Measurements from ENCODE around the gene LIPA.

Gene LIPA

DNA sequence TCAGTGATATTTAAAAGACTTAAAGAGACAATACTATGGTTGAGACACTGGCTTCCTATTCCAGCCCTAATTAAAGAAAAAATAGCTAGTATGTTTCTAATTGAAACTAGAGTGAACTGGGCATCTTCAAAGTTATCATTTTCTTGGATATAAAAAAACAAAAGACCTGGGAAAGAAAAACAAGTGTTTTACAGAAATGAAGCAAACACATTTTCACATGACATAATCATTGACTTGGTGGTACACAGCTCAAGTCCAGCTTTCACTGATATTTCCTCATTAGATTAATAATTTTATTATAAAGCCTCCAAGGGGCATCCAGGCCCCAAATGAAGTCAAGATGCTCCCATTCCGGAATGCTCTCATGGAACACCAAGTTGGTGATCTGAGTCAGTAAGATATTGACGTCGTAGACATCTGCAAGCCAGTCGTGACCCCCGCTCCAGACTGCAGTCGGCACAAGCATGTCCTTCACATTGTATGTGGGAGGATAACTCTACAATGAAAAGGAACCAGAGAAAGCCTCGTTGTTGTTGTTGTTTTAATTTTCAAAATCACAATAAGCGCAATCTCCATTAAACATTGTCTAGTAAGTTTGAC lies 36.9 kb downstream of the LIPA start:
- H3K27me3 ChIP-seq (ENCODE audit: control insufficient read depth in 1 of 2, insufficient read depth in 2 of 2, low read length in 2 of 2) = peaks cover 1 to 17% of the 10 kb centered on the region in 2 donors
- H3K4me3 ChIP-seq (ENCODE audit: low read depth in 1 of 2, low read length in 2 of 2) = no peak overlapping the region
- peaks cover 5 to 6% of the 10 kb centered on the region in 2 donors for H3K4me1 ChIP-seq (ENCODE audit: control insufficient read depth in 1 of 2, insufficient read depth in 2 of 2, low read length in 2 of 2)
- no peak overlapping the region for H3K9ac ChIP-seq (ENCODE audit: low read depth in 1 of 2, low read length in 2 of 2)
- no peak overlapping the region for H3K27ac ChIP-seq (ENCODE audit: low read depth, low read length)
- H3K9me3 ChIP-seq (ENCODE audit: control insufficient read depth in 1 of 2, low read length in 2 of 2) = no peaks in the 10 kb centered on the region
- H3K36me3 ChIP-seq (ENCODE audit: control insufficient read depth in 1 of 2, insufficient read depth in 2 of 2, low read length in 2 of 2) = peaks cover 0 to 6% of the 10 kb centered on the region in 2 donors

- H3K27me3 ChIP-seq (ENCODE audit: control insufficient read depth in 1 of 2, insufficient read depth in 2 of 2, low read length in 2 of 2) = peaks cover 11 to 28% of the 10 kb centered on the region in 2 donors
- H3K4me3 ChIP-seq (ENCODE audit: low read depth in 1 of 2, low read length in 2 of 2) = no peak overlapping the region
- H3K4me1 ChIP-seq (ENCODE audit: control insufficient read depth in 1 of 2, insufficient read depth in 2 of 2, low read length in 2 of 2) = peaks cover 7 to 8% of the 10 kb centered on the region in 2 donors
- H3K27ac ChIP-seq (ENCODE audit: low read depth, low read length) = no peak overlapping the region
- no peaks in the 10 kb centered on the region for H3K9me3 ChIP-seq (ENCODE audit: control insufficient read depth in 1 of 2, low read length in 2 of 2)
- H3K36me3 ChIP-seq (ENCODE audit: control insufficient read depth in 1 of 2, insufficient read depth in 2 of 2, low read length in 2 of 2) = peaks cover 0 to 6% of the 10 kb centered on the region in 2 donors
- no peak overlapping the region for H3K9ac ChIP-seq (ENCODE audit: low read depth in 1 of 2, low read length in 2 of 2)
These were observed 38.3 kb downstream of the LIPA start for GRCh38 chr10:89213191-89213808.

GRCh38 chr10:89210794-89211425 lies 40.7 kb downstream of the LIPA start:
- Histone ChIP-seq H3K27me3 (ENCODE audit: control insufficient read depth in 1 of 2, insufficient read depth in 2 of 2, low read length in 2 of 2) (peaks cover 33 to 52% of the 10 kb centered on the region in 2 donors), H3K9me3 (ENCODE audit: control insufficient read depth in 1 of 2, low read length in 2 of 2) (no peaks in the 10 kb centered on the region)

DNA sequence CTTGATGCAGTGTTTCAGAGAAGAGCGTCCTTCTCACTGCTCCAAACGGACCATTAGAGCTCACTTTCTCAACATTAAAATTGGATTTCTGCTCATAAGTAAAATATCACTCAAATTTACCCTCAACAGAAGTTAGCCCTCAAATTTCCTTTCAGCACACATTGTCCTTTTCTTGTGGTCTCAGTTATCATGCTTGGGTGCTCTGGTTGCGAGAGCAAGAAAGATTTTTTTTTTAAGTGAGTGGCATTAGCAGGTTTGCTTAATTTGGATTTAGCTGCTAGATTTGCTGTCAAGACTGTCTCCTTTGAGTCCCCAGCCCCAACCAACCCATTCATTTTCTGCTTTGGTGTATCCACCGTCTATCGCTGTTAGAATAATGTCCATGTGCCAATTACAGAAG lies 41.9 kb downstream of the LIPA start:
- Histone ChIP-seq H3K9ac (ENCODE audit: low read depth in 1 of 2, low read length in 2 of 2) (no peak overlapping the region), H3K27me3 (ENCODE audit: control insufficient read depth in 1 of 2, insufficient read depth in 2 of 2, low read length in 2 of 2) (peaks cover 42 to 59% of the 10 kb centered on the region in 2 donors), H3K36me3 (ENCODE audit: control insufficient read depth in 1 of 2, insufficient read depth in 2 of 2, low read length in 2 of 2) (no peaks in the 10 kb centered on the region), H3K4me3 (ENCODE audit: low read depth in 1 of 2, low read length in 2 of 2) (no peak overlapping the region), H3K27ac (ENCODE audit: low read depth, low read length) (no peak overlapping the region), H3K4me1 (ENCODE audit: control insufficient read depth in 1 of 2, insufficient read depth in 2 of 2, low read length in 2 of 2) (peaks cover 20 to 23% of the 10 kb centered on the region in 2 donors), H3K9me3 (ENCODE audit: control insufficient read depth in 1 of 2, low read length in 2 of 2) (no peaks in the 10 kb centered on the region)

More at GRCh38 chr10:89210794-89211425, 40.7 kb downstream of the LIPA start:
- no peak overlapping the region for H3K9ac ChIP-seq (ENCODE audit: low read depth in 1 of 2, low read length in 2 of 2)
- peaks cover 0 to 6% of the 10 kb centered on the region in 2 donors for H3K36me3 ChIP-seq (ENCODE audit: control insufficient read depth in 1 of 2, insufficient read depth in 2 of 2, low read length in 2 of 2)
- H3K4me3 ChIP-seq (ENCODE audit: low read depth in 1 of 2, low read length in 2 of 2) = no peak overlapping the region
- peaks cover 20 to 23% of the 10 kb centered on the region in 2 donors for H3K4me1 ChIP-seq (ENCODE audit: control insufficient read depth in 1 of 2, insufficient read depth in 2 of 2, low read length in 2 of 2)
- no peak overlapping the region for H3K27ac ChIP-seq (ENCODE audit: low read depth, low read length)

DNA sequence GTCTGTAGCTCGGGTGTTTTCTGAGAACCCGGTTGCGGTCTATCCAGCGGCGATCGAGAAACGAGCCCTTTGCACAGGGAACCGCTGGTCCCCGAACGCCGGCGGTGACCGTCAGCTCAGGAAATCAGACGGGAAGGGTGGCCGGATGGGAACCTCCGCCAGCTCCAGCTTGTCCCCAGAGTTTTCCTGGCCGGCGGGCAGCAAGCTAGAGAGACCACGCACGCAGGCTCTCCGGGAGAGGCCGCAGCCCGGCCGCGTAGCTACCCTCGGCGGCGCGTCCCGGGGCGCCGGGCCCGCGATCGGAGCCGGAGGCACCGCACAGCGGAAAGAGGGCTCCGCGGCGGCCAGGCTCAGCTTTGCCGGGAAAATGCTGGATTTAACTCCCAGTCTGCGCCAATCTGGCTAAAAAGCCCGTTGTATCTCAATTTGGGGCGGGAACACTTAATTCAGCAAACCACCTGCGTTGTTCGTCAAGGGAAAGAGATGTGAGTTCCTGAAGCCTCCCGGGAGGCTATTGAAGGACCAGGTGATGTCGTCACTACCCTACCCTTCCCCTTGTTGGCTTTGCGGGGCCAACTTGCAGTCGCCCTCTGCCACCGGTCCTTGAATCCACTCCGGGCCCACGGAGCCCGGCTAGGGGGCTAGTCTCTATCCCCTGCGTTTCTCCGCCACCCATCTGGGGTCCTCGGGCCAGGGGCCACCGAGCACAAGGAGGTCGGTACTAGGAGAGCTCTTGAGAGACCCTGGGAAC lies 43.6 kb downstream of the LIPA start:
- Histone ChIP-seq H3K4me1 (ENCODE audit: control insufficient read depth in 1 of 2, insufficient read depth in 2 of 2, low read length in 2 of 2) (peaks cover 20 to 23% of the 10 kb centered on the region in 2 donors), H3K27me3 (ENCODE audit: control insufficient read depth in 1 of 2, insufficient read depth in 2 of 2, low read length in 2 of 2) (peaks cover 52 to 74% of the 10 kb centered on the region in 2 donors), H3K9me3 (ENCODE audit: control insufficient read depth in 1 of 2, low read length in 2 of 2) (no peaks in the 10 kb centered on the region), H3K9ac (ENCODE audit: low read depth in 1 of 2, low read length in 2 of 2) (peak overlapping the region; percentile 21 to 44), H3K27ac (ENCODE audit: low read depth, low read length) (no peak overlapping the region), H3K36me3 (ENCODE audit: control insufficient read depth in 1 of 2, insufficient read depth in 2 of 2, low read length in 2 of 2) (no peaks in the 10 kb centered on the region), H3K4me3 (ENCODE audit: low read depth in 1 of 2, low read length in 2 of 2) (peak overlapping the region; percentile 74 to 78)

- peak within 1 kb of the TSS; percentile 26 for H3K27ac ChIP-seq (ENCODE audit: low read depth, low read length)
These were observed 44.3 kb downstream of the LIPA start, which contains the start of gene CH25H for GRCh38 chr10:89207181-89207800. TSS of gene CH25H (minus strand) at chr10:89207317. CDS start at chr10:89207292, 25 bp downstream.

DNA sequence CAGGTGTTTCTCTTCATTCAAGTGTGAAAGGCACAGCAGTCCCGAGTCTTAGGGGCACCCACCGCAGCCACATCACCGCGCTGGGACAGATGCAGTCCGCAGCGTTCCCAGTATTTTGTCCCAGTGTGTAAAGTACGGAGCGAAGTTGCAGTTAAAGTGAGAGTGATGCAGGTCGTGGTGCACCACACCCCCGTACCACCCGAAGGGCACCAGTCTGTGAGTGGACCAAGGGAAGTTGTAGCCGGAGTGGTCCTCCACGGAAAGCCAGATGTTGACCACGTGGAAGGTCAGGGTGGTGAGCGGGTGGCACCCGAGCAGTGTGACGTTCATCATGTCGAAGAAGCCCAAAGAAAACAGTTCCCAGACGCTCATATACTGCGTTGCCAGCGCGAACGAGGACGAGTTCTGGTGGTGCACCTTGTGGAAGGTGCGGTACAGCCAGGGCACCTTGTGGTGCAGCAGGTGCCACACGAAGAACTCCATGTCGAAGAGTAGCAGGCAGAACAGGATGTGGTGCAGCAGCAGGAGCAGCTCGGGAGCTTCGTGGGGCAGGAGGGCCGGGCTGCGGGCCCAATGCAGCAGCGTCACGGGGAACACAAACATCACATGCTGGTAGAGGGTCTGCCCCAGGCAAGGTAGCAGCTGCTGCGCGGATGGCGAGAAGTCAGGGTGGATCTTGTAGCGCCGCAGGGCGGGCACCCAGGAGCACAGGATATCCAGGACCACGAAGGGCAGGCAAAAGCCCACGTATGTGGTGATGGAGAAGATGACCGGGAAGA lies 45.0 kb downstream of the LIPA start:
- Histone ChIP-seq H3K4me1 (ENCODE audit: control insufficient read depth in 1 of 2, insufficient read depth in 2 of 2, low read length in 2 of 2) (peaks cover 20 to 23% of the 10 kb centered on the region in 2 donors), H3K27me3 (ENCODE audit: control insufficient read depth in 1 of 2, insufficient read depth in 2 of 2, low read length in 2 of 2) (peaks cover 52 to 85% of the 10 kb centered on the region in 2 donors), H3K9ac (ENCODE audit: low read depth in 1 of 2, low read length in 2 of 2) (peak overlapping the region; percentile 44 to 53), H3K9me3 (ENCODE audit: control insufficient read depth in 1 of 2, low read length in 2 of 2) (no peaks in the 10 kb centered on the region), H3K4me3 (ENCODE audit: low read depth in 1 of 2, low read length in 2 of 2) (peak overlapping the region; percentile 74 to 78), H3K27ac (ENCODE audit: low read depth, low read length) (peak overlapping the region; percentile 20), H3K36me3 (ENCODE audit: control insufficient read depth in 1 of 2, insufficient read depth in 2 of 2, low read length in 2 of 2) (no peaks in the 10 kb centered on the region)

More at GRCh38 chr10:89207181-89207800, 44.3 kb downstream of the LIPA start, which contains the start of gene CH25H:
- Histone ChIP-seq H3K4me3 (ENCODE audit: low read depth in 1 of 2, low read length in 2 of 2) (peak within 1 kb of the TSS; percentile 74 to 78), H3K36me3 (ENCODE audit: control insufficient read depth in 1 of 2, insufficient read depth in 2 of 2, low read length in 2 of 2) (no peaks in the 10 kb centered on the region), H3K9ac (ENCODE audit: low read depth in 1 of 2, low read length in 2 of 2) (peak within 1 kb of the TSS; percentile 44 to 53), H3K9me3 (ENCODE audit: control insufficient read depth in 1 of 2, low read length in 2 of 2) (no peaks in the 10 kb centered on the region), H3K27me3 (ENCODE audit: control insufficient read depth in 1 of 2, insufficient read depth in 2 of 2, low read length in 2 of 2) (peaks cover 52 to 80% of the 10 kb centered on the region in 2 donors), H3K4me1 (ENCODE audit: control insufficient read depth in 1 of 2, insufficient read depth in 2 of 2, low read length in 2 of 2) (peaks cover 20 to 23% of the 10 kb centered on the region in 2 donors)

GRCh38 chr10:89204621-89205185 lies 46.9 kb downstream of the LIPA start:
- Histone ChIP-seq H3K27ac (ENCODE audit: low read depth, low read length) (no peak overlapping the region), H3K36me3 (ENCODE audit: control insufficient read depth in 1 of 2, insufficient read depth in 2 of 2, low read length in 2 of 2) (no peaks in the 10 kb centered on the region), H3K4me1 (ENCODE audit: control insufficient read depth in 1 of 2, insufficient read depth in 2 of 2, low read length in 2 of 2) (peaks cover 20 to 23% of the 10 kb centered on the region in 2 donors), H3K27me3 (ENCODE audit: control insufficient read depth in 1 of 2, insufficient read depth in 2 of 2, low read length in 2 of 2) (peaks cover 51 to 74% of the 10 kb centered on the region in 2 donors), H3K4me3 (ENCODE audit: low read depth in 1 of 2, low read length in 2 of 2) (no peak overlapping the region), H3K9ac (ENCODE audit: low read depth in 1 of 2, low read length in 2 of 2) (no peak overlapping the region), H3K9me3 (ENCODE audit: control insufficient read depth in 1 of 2, low read length in 2 of 2) (no peaks in the 10 kb centered on the region)

DNA sequence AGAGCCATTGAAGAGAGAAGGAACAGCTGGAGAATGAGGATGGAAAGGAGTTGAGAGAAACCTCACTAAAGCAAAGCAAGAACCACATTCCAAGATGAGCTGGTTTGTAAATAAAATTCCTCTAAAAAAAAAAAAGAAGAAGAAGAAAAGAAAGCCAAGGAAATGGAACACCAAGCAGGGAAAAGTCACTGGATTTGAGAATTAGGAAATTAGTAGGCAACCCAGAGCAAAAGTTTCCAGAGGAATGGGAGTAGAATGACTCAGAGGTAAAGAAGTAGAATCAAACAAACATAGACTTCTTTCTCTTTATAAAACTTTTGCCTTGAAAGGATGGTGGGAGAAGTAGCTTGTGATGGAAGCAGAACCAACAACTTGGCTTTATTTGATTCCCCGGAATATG lies 48.3 kb downstream of the LIPA start:
- no peaks in the 10 kb centered on the region for H3K36me3 ChIP-seq (ENCODE audit: control insufficient read depth in 1 of 2, insufficient read depth in 2 of 2, low read length in 2 of 2)
- H3K27ac ChIP-seq (ENCODE audit: low read depth, low read length) = no peak overlapping the region
- H3K27me3 ChIP-seq (ENCODE audit: control insufficient read depth in 1 of 2, insufficient read depth in 2 of 2, low read length in 2 of 2) = peaks cover 41 to 62% of the 10 kb centered on the region in 2 donors
- H3K4me1 ChIP-seq (ENCODE audit: control insufficient read depth in 1 of 2, insufficient read depth in 2 of 2, low read length in 2 of 2) = peaks cover 18 to 19% of the 10 kb centered on the region in 2 donors
- H3K9me3 ChIP-seq (ENCODE audit: control insufficient read depth in 1 of 2, low read length in 2 of 2) = no peaks in the 10 kb centered on the region
- no peak overlapping the region for H3K4me3 ChIP-seq (ENCODE audit: low read depth in 1 of 2, low read length in 2 of 2)
- no peak overlapping the region for H3K9ac ChIP-seq (ENCODE audit: low read depth in 1 of 2, low read length in 2 of 2)

All from duodenal mucosa (tissue), 2 donors.